ENCODE data around the gene TMIGD1. TPM values are rescaled to one million over a fixed set of nuclear protein-coding genes. Genes with fewer than 3 reads are reported as not detected.

Gene TMIGD1
- total and polyA plus RNA-seq, 2 of the 13 experiments (the other 11 are each of a cell fraction or from before 2014, with no cell fraction given) = not detected

GRCh38 chr17:30344283-30345088 is 10.6 kb upstream of the TMIGD1 start (continued):
- peak; percentile 69; the same call in 1 of the 2 replicates for TF ChIP-seq ZNF609 (CRISPR knock-in tag; IDR thresholded peaks at IDR 0.05; ENCODE audit: borderline replicate concordance)
- no peak for TF ChIP-seq TP53 (CRISPR knock-in tag; conservative IDR thresholded peaks at IDR 0.05)
- no peak for TF ChIP-seq USF2 (IDR thresholded peaks at IDR 0.05; ENCODE audit: low read depth, low read length)
- TF ChIP-seq USF2 (CRISPR knock-in tag; IDR thresholded peaks at IDR 0.05; ENCODE audit: borderline replicate concordance) = no peak; the same call in 1 of the 2 replicates
- TF ChIP-seq ZNF563 (CRISPR knock-in tag; IDR thresholded peaks at IDR 0.05) = no peak
- TF ChIP-seq GATAD2A (CRISPR knock-in tag; IDR thresholded peaks at IDR 0.05) = peak; percentile 96
- TF ChIP-seq POGK (CRISPR knock-in tag; conservative IDR thresholded peaks at IDR 0.05) = peak; percentile 80
- no peak for TF ChIP-seq TRAFD1 (CRISPR knock-in tag; IDR thresholded peaks at IDR 0.05; ENCODE audit: borderline replicate concordance)
- no peak for TF ChIP-seq E2F2 (CRISPR knock-in tag; IDR thresholded peaks at IDR 0.05; ENCODE audit: borderline replicate concordance)
- TF ChIP-seq ZNF496 (CRISPR knock-in tag; IDR thresholded peaks at IDR 0.05; ENCODE audit: insufficient replicate concordance) = no peak
- TF ChIP-seq XRCC5 (optimal IDR thresholded peaks at IDR 0.05; ENCODE audit: low read length) = peak; percentile 43
